CD14-positive monocyte (primary cell): Measurements from ENCODE around the gene TEKT4. TPM values are rescaled to one million over a fixed set of nuclear protein-coding genes. Genes with fewer than 3 reads are reported as not detected.
A peak's percentile ranks its signal among the peaks of the same experiment; 100 is the strongest.
"Not testable (repeated sequence)": the region's sequence is repeated elsewhere in the genome, so short reads cannot be mapped to it uniquely, and the experiment has no call there.

Experiments
- DNase-seq, 3 donors: peaks; one replicate each; pipeline ENCODE4 v3.0.0-alpha.2; 2011 to 2022
- H2AFZ ChIP-seq: 2 replicates; pipeline ENCODE4 v1.6.0; 2012; ENCODE audit warnings: mild to moderate bottlenecking, low read depth, low read length, inconsistent platforms; ENCODE audit not compliant: insufficient read depth, poor library complexity, severe bottlenecking
- H3K27ac ChIP-seq, 2 donors: 1 replicate in 1 of 2; 2 replicates in 1 of 2; pipeline ENCODE4 v1.5.1; 2012 to 2013; ENCODE audit warnings: low read length in 2 of 2, control low read depth in 1 of 2, inconsistent platforms in 1 of 2, low read depth in 1 of 2, mild to moderate bottlenecking in 1 of 2
- H3K27me3 ChIP-seq, 2 donors: one replicate each; pipeline versions ENCODE4 v1.6.0 to v1.6.1; 2011 to 2013; ENCODE audit warnings: low read length in 2 of 2; ENCODE audit not compliant: control insufficient read depth in 2 of 2, insufficient read depth in 2 of 2
- H3K36me3 ChIP-seq, 2 donors: replicated peaks in 1 of 2; 1 replicate in 1 of 2; 2 replicates in 1 of 2; pipeline versions ENCODE4 v1.5.1 to v1.6.1; 2012 to 2013; ENCODE audit warnings: low read length in 2 of 2, control low read depth in 1 of 2, inconsistent platforms in 1 of 2, mild to moderate bottlenecking in 1 of 2; ENCODE audit not compliant: insufficient read depth in 2 of 2, control insufficient read depth in 1 of 2
- H3K4me1 ChIP-seq, 2 donors: 1 replicate in 1 of 2; 2 replicates in 1 of 2; pipeline versions ENCODE4 v1.5.1 to v1.6.1; 2012 to 2013; ENCODE audit warnings: low read length in 2 of 2, control low read depth in 1 of 2, inconsistent platforms in 1 of 2, mild to moderate bottlenecking in 1 of 2, moderate library complexity in 1 of 2; ENCODE audit not compliant: insufficient read depth in 2 of 2, control insufficient read depth in 1 of 2
- H3K4me2 ChIP-seq: replicated peaks from 2 replicates; pipeline ENCODE3; 2012; ENCODE audit warnings: low read length, moderate library complexity, mild to moderate bottlenecking; ENCODE audit not compliant: poor library complexity, severe bottlenecking; ENCODE audit errors: extremely low read depth
- H3K4me3 ChIP-seq, 3 experiments: fragments of 200-600 bp in 1 of 3; sonication (generic) in 1 of 3; replicated peaks in 1 of 3; 1 replicate in 2 of 3; 2 replicates in 1 of 3; pipeline ENCODE4 v1.5.1; 2011 to 2013; ENCODE audit warnings: low read length in 3 of 3, mild to moderate bottlenecking in 3 of 3, control low read depth in 2 of 3, low read depth in 2 of 3, inconsistent platforms in 1 of 3, moderate library complexity in 1 of 3
- H3K79me2 ChIP-seq: 2 replicates; pipeline ENCODE4 v1.6.0; 2012; ENCODE audit warnings: mild to moderate bottlenecking, control low read depth, inconsistent platforms, low read length, moderate library complexity; ENCODE audit not compliant: insufficient read depth
- H3K9ac ChIP-seq: 2 replicates; pipeline ENCODE4 v1.6.0; 2017; ENCODE audit warnings: low read length, mild to moderate bottlenecking; ENCODE audit not compliant: insufficient read depth, poor library complexity, severe bottlenecking
- H3K9me3 ChIP-seq, 2 donors: replicated peaks in 1 of 2; 1 replicate in 1 of 2; 2 replicates in 1 of 2; pipeline versions ENCODE4 v1.5.1 to v1.6.1; 2012 to 2013; ENCODE audit warnings: low read length in 2 of 2, control low read depth in 1 of 2; ENCODE audit not compliant: control insufficient read depth in 1 of 2, insufficient read depth in 1 of 2
- H4K20me1 ChIP-seq: 2 replicates; pipeline ENCODE4 v1.6.0; 2012; ENCODE audit warnings: mild to moderate bottlenecking, low read length, control low read depth, moderate library complexity; ENCODE audit not compliant: insufficient read depth
- H3K27ac Mint-ChIP-seq, 7 donors: one replicate each; pipeline ENCODE4 v1.8.0; 2020; ENCODE audit warnings: mild to moderate bottlenecking in 7 of 7, mixed read lengths in 7 of 7, moderate library complexity in 6 of 7, inconsistent platforms in 2 of 7
- H3K27me3 Mint-ChIP-seq, 3 donors: one replicate each; pipeline ENCODE4 v1.8.0; 2021 to 2022; ENCODE audit warnings: low read depth in 3 of 3, mild to moderate bottlenecking in 3 of 3, mixed read lengths in 3 of 3, moderate library complexity in 3 of 3, inconsistent platforms in 1 of 3
- H3K36me3 Mint-ChIP-seq, 2 donors: one replicate each; pipeline ENCODE4 v1.8.0; 2020; ENCODE audit warnings: mixed read lengths in 2 of 2, inconsistent platforms in 1 of 2, mild to moderate bottlenecking in 1 of 2
- H3K4me1 Mint-ChIP-seq: one replicate; pipeline ENCODE4 v1.8.0; 2020; ENCODE audit warnings: mild to moderate bottlenecking, mixed read lengths
- H3K4me3 Mint-ChIP-seq, 2 donors: one replicate each; pipeline ENCODE4 v1.8.0; 2020; ENCODE audit warnings: mild to moderate bottlenecking in 2 of 2, mixed read lengths in 2 of 2, moderate library complexity in 1 of 2
- H3K9me3 Mint-ChIP-seq, 7 donors: one replicate each; pipeline ENCODE4 v1.8.0; 2020 to 2022; ENCODE audit warnings: mixed read lengths in 7 of 7, mild to moderate bottlenecking in 6 of 7, moderate library complexity in 6 of 7, inconsistent platforms in 2 of 7
- WGBS: methylation state at CpG from one replicate; pipeline ENCODE4 v1.1.5; 2013; ENCODE audit warnings: missing lambda C conversion rate; ENCODE audit not compliant: insufficient coverage; 5-methylcytosine and 5-hydroxymethylcytosine counted together
- intact Hi-C, 2 donors: fragments of 100-400 bp; cut with micrococcal nuclease; formaldehyde crosslinking; loops; one replicate each; pipeline versions ENCODE4 v1.15.0 to v1.15.1; 2023
- polyA plus RNA-seq, 3 donors: library from polyadenylated mRNA; depleted of rRNA in 1 of 3; unstranded in 2 of 3; stranded (reverse) in 1 of 3; fragments of 300-500 nt in 2 of 3; fragments of >200 nt in 1 of 3; fragmentation: Illumina TruSeq in 2 of 3; gene quantifications; 1 replicate in 2 of 3; 2 replicates in 1 of 3; pipeline ENCODE4 v1.2.3, GENCODE V29; 2012 to 2021
- small RNA-seq: library from RNA; depleted of rRNA; stranded (forward); fragments of <200 nt; gene quantifications from one replicate; pipeline ENCODE3, GENCODE V24; 2012; ENCODE audit warnings: low read depth; ENCODE audit not compliant: insufficient read length
- TF ChIP-seq, protein P1 (sequence below): fragments of 200-600 bp; IDR thresholded peaks from one replicate; pipeline ENCODE4 v1.8.0; 2022; ENCODE audit warnings: antibody characterized with exemption, mild to moderate bottlenecking

Gene TEKT4
- polyA plus RNA-seq, 3 donors: not detected

DNA sequence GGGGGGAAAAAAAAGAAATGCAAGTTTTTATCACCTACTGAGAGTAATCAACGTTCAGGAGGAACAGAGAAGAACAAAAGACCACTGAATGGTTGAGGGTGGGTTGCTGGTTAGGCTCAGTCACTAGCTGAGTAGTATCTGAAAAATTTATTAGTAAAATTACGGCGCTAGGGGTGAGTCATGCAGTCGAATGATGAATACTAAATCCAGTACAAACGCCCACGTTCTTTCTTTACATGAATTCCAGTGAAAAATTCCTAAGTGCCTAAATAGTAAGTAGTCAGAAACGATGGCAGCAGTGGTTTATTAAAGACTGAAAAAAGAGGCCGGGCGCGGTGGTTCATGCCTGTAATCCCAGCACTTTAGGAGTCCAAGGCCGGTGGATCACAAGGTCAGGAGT is 52.0 kb downstream of the TEKT4 start:
- Histone ChIP-seq H3K36me3 (no peaks in the 10 kb centered on the region), H3K27ac (no peak overlapping the region), H3K27me3 (no peaks in the 10 kb centered on the region), H2AFZ (no peak overlapping the region), H4K20me1 (no peaks in the 10 kb centered on the region), H3K79me2 (no peaks in the 10 kb centered on the region), H3K4me2 (no peak overlapping the region), H3K4me1 (no peaks in the 10 kb centered on the region), H3K9ac (no peak overlapping the region), H3K4me3 (no peak overlapping the region), H3K9me3 (peaks cover 0 to 5% of the 10 kb centered on the region in 2 donors)
- Mint-ChIP-seq H3K9me3 (peaks cover 1 to 22% (median 9%) of the 10 kb centered on the region in 7 donors), H3K27ac (peak overlapping the region in 1 of 7 donors; percentile 2), H3K36me3 (no peaks in the 10 kb centered on the region), H3K27me3 (peaks cover under 1 to 6% (median 2%) of the 10 kb centered on the region in 3 donors), H3K4me3 (no peak overlapping the region), H3K4me1 (no peaks in the 10 kb centered on the region)
- no peak for DNase-seq
- 86% methylated on average over 8 of the region's 11 CpGs for WGBS
- intact Hi-C loops: no loop called here
- TF ChIP-seq, protein P1, sequence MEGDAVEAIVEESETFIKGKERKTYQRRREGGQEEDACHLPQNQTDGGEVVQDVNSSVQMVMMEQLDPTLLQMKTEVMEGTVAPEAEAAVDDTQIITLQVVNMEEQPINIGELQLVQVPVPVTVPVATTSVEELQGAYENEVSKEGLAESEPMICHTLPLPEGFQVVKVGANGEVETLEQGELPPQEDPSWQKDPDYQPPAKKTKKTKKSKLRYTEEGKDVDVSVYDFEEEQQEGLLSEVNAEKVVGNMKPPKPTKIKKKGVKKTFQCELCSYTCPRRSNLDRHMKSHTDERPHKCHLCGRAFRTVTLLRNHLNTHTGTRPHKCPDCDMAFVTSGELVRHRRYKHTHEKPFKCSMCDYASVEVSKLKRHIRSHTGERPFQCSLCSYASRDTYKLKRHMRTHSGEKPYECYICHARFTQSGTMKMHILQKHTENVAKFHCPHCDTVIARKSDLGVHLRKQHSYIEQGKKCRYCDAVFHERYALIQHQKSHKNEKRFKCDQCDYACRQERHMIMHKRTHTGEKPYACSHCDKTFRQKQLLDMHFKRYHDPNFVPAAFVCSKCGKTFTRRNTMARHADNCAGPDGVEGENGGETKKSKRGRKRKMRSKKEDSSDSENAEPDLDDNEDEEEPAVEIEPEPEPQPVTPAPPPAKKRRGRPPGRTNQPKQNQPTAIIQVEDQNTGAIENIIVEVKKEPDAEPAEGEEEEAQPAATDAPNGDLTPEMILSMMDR: no peak

DNA sequence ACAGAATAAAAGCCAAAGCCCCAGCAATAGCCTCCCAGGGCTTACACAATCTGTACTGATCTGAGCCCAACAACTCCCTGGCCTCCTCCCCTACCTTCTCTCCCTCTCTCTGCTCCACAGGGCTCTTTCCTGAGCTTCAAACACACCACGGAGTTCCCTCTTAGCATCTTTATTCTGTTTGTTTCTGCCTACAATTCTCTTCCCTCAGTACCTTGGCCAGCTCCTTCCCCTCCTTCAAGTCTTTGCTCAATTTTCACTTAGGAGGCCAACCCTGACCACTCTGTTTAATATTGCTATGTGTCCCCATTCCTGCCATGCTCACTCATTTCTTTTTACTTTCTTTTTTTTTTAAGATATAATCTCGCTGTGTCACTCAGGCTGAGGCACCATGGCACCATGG is 53.8 kb downstream of the TEKT4 start:
- H3K9ac ChIP-seq, H3K36me3 ChIP-seq, H3K9me3 ChIP-seq, H3K27me3 Mint-ChIP-seq, H3K27me3 ChIP-seq, H3K27ac Mint-ChIP-seq, H3K36me3 Mint-ChIP-seq, H3K4me1 ChIP-seq, H3K27ac ChIP-seq, H3K79me2 ChIP-seq, H3K4me3 ChIP-seq, H3K4me1 Mint-ChIP-seq, H3K4me2 ChIP-seq, intact Hi-C loops, H2AFZ ChIP-seq, DNase-seq, H4K20me1 ChIP-seq: not testable (repeated sequence)
- H3K9me3 Mint-ChIP-seq: peaks cover 3 to 24% (median 9%) of the 10 kb centered on the region in 7 donors
- WGBS: 69% methylated on average over 1 of the region's 2 CpGs
- peak overlapping the region in 1 of 2 donors; percentile 4 for H3K4me3 Mint-ChIP-seq

Small RNA genes lying within 50 kb of the gene (small RNA-seq; reads per million reads assigned to genes)
- gene RNU6-1320P: not detected

Other genes with a start within 250 kb of the TEKT4 start
- under 1 TPM in 2 of 3 donors, not detected in 1; 0.39 to 0.48 TPM for gene MAL, start 154.3 kb downstream of the TEKT4 start, polyA plus RNA-seq